B cell (primary cell): Measurements from ENCODE around the gene ASPSCR1. TPM values are rescaled to one million over a fixed set of nuclear protein-coding genes. Genes with fewer than 3 reads are reported as not detected.

Experiments used
- ATAC-seq: fragments of 200-7000 bp; cut with Tn5 transposase; one replicate; pipeline ENCODE4 v1.10.0; 2021; ENCODE audit warnings: low read depth, mild to moderate bottlenecking, moderate number of reproducible peaks, moderate library complexity
- CTCF ChIA-PET: fragments of 350-600 bp; sonication (Branson Sonifier 250); formaldehyde crosslinking; loops from one replicate; lab custom pipeline; 2021; ENCODE audit warnings: antibody characterized with exemption, inconsistent platforms; lab: Charles Lee
- POLR2A ChIA-PET: fragments of 350-600 bp; sonication (Branson Sonifier 250); formaldehyde crosslinking; loops from one replicate; lab custom pipeline; 2021; ENCODE audit warnings: antibody characterized with exemption; lab: Charles Lee
- DNase-seq: peaks from one replicate; pipeline ENCODE4 v3.0.0; 2013
- H2AFZ ChIP-seq: 2 replicates; pipeline ENCODE4 v1.6.1; 2012; ENCODE audit warnings: mild to moderate bottlenecking, low read depth, low read length; ENCODE audit not compliant: insufficient read depth, poor library complexity, severe bottlenecking
- H3K27ac ChIP-seq, 2 donors: 1 replicate in 1 of 2; 2 replicates in 1 of 2; pipeline ENCODE4 v1.5.1; 2012 to 2013; ENCODE audit warnings: low read length in 2 of 2, mild to moderate bottlenecking in 2 of 2, moderate library complexity in 1 of 2
- H3K27me3 ChIP-seq, 4 experiments: fragments of 200-600 bp in 1 of 4; sonication (generic) in 1 of 4; replicated peaks in 1 of 4; 1 replicate in 2 of 4; 2 replicates in 2 of 4; pipeline versions ENCODE4 v1.6.1 to v1.7.0; 2013 to 2016; ENCODE audit warnings: low read length in 3 of 4, mild to moderate bottlenecking in 2 of 4, mixed read lengths in 1 of 4, moderate library complexity in 1 of 4; ENCODE audit not compliant: insufficient read depth in 4 of 4, control insufficient read depth in 3 of 4; ENCODE audit errors: control extremely low read depth in 1 of 4
- H3K36me3 ChIP-seq, 2 experiments: replicated peaks in 1 of 2; 1 replicate in 1 of 2; 2 replicates in 1 of 2; pipeline versions ENCODE4 v1.6.1 to v1.7.1; 2013; ENCODE audit warnings: low read length in 1 of 2; ENCODE audit not compliant: insufficient read depth in 2 of 2, control insufficient read depth in 1 of 2; ENCODE audit errors: control extremely low read depth in 1 of 2, extremely low read depth in 1 of 2
- H3K4me1 ChIP-seq, 2 donors: fragments of 200-600 bp in 1 of 2; sonication (generic) in 1 of 2; 1 replicate in 1 of 2; 2 replicates in 1 of 2; pipeline versions ENCODE4 v1.5.1 to v1.6.1; 2013 to 2017; ENCODE audit warnings: low read length in 2 of 2; ENCODE audit not compliant: control insufficient read depth in 2 of 2, insufficient read depth in 2 of 2
- H3K4me2 ChIP-seq: replicated peaks from 2 replicates; pipeline ENCODE3; 2012; ENCODE audit warnings: mild to moderate bottlenecking, low read depth, low read length; ENCODE audit not compliant: poor library complexity, severe bottlenecking
- H3K4me3 ChIP-seq, 5 experiments: fragments of 200-600 bp in 1 of 5; sonication (generic) in 1 of 5; 1 replicate in 3 of 5; 2 replicates in 2 of 5; pipeline versions ENCODE4 v1.5.1 to v1.7.0; 2011 to 2016; ENCODE audit warnings: low read length in 4 of 5, mild to moderate bottlenecking in 4 of 5, low read depth in 2 of 5, control low read depth in 1 of 5, moderate library complexity in 1 of 5; ENCODE audit not compliant: insufficient read depth in 1 of 5; ENCODE audit errors: control extremely low read depth in 1 of 5, extremely low read depth in 1 of 5
- H3K79me2 ChIP-seq: fragments of 200-600 bp; sonication (generic); one replicate; pipeline ENCODE4 v1.6.0; 2016; ENCODE audit warnings: low read length; ENCODE audit not compliant: control insufficient read depth, insufficient read depth
- H3K9ac ChIP-seq: fragments of 200-600 bp; sonication (generic); 2 replicates; pipeline ENCODE4 v1.6.1; 2017; ENCODE audit warnings: mild to moderate bottlenecking, low read length, moderate library complexity
- H3K9me3 ChIP-seq, 3 donors: one replicate each; pipeline versions ENCODE4 v1.6.1 to v1.7.1; 2013; ENCODE audit warnings: low read length in 2 of 3; ENCODE audit not compliant: control insufficient read depth in 2 of 3, insufficient read depth in 1 of 3; ENCODE audit errors: control extremely low read depth in 1 of 3
- H4K20me1 ChIP-seq: 2 replicates; pipeline ENCODE4 v1.6.0; 2012; ENCODE audit warnings: mild to moderate bottlenecking, low read length; ENCODE audit not compliant: insufficient read depth, control insufficient read depth, poor library complexity, severe bottlenecking
- H3K27ac Mint-ChIP-seq: one replicate; pipeline ENCODE4 v1.8.0; 2021; ENCODE audit warnings: mixed read lengths
- H3K27me3 Mint-ChIP-seq: one replicate; pipeline ENCODE4 v1.8.0; 2021; ENCODE audit warnings: mixed read lengths
- H3K4me1 Mint-ChIP-seq: one replicate; pipeline ENCODE4 v1.8.0; 2021; ENCODE audit warnings: mixed read lengths
- H3K4me3 Mint-ChIP-seq: one replicate; pipeline ENCODE4 v1.8.0; 2021; ENCODE audit warnings: mixed read lengths
- H3K9me3 Mint-ChIP-seq: one replicate; pipeline ENCODE4 v1.8.0; 2022; ENCODE audit warnings: mixed read lengths; ENCODE audit not compliant: insufficient read depth
- EZH2 ChIP-seq: IDR thresholded peaks from 2 replicates; pipeline ENCODE4 v1.6.1; 2012; ENCODE audit warnings: borderline replicate concordance, low read depth, mild to moderate bottlenecking, moderate library complexity, low read length; ENCODE audit not compliant: insufficient read depth, poor library complexity, severe bottlenecking
- WGBS: methylation state at CpG from one replicate; pipeline ENCODE4 v1.1.5; 2013; ENCODE audit warnings: missing lambda C conversion rate; ENCODE audit not compliant: insufficient coverage; 5-methylcytosine and 5-hydroxymethylcytosine counted together
- intact Hi-C: fragments of 100-400 bp; cut with micrococcal nuclease; formaldehyde crosslinking; loops from one replicate; pipeline ENCODE4 v1.10.0; 2022
- polyA plus RNA-seq: library from polyadenylated mRNA; depleted of rRNA; stranded (reverse); fragments of >200 nt; gene quantifications from 2 replicates; pipeline ENCODE4 v1.2.3, GENCODE V29; 2012
- total RNA-seq, 2 donors: library from RNA; stranded (reverse); fragments of 120-200 nt in 1 of 2; gene quantifications; 1 replicate in 1 of 2; 2 replicates in 1 of 2; pipeline versions ENCODE4 v1.2.3 to v1.2.4, GENCODE V29; 2013 to 2022
- TF ChIP-seq, protein P1 (sequence below): fragments of 200-600 bp; IDR thresholded peaks from one replicate; pipeline ENCODE4 v1.8.0; 2022; ENCODE audit warnings: antibody characterized with exemption, mild to moderate bottlenecking

Gene ASPSCR1
- total and polyA plus RNA-seq, 2 donors (not counting 1 experiment from before 2014, with no cell fraction given): 34.0 to 46.7 TPM

DNA sequence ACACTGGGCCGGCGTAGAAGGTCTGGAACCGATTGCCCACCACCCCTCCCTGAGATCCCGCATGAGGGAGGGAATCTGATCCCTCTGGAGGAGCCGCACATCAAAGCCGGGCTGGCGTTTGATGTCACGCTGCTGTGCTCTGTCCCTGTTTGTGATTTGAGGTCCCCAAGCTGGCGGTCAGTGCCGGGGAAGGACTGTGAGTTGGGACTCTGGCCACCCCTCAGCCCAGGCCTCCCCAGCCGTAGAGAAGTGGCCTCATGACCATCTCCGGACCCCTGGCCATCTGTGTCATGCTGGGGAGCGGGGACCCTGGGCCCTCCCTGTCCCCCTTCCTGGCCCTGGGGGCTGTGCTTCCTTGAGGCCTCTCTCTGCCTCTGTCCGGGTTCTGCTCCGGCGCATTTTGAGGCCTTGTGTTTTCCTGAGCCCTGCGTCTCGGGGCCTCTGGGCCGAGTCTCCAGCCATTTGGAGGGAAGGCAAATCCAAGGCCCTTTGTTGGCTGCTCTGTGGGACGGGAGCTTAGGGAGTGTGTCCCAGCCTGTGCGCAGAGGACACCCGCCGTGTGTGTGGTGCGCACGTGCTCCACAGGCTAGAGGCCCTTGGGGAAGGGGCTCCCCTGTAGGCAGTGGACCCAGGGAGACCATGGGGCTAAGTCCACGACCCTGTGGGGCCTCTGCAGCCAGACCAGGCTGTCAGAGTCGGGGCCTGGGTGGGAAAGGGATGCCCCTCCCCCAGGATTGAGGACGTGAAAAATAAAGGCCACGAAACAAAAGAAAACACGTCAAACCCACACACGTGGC, 15.1 kb downstream of the ASPSCR1 start:
- Histone ChIP-seq H3K27me3 (no peaks in the 10 kb centered on the region), H3K9me3 (no peaks in the 10 kb centered on the region), H3K27ac (no peak overlapping the region), H2AFZ (no peak overlapping the region), H3K4me2 (no peak overlapping the region), H3K9ac (no peak overlapping the region), H3K36me3 (peaks cover 0 to 2% of the 10 kb centered on the region in 2 experiments), H3K4me1 (no peaks in the 10 kb centered on the region), H3K4me3 (no peak overlapping the region), H4K20me1 (peaks cover 20% of the 10 kb centered on the region), H3K79me2 (peaks cover 29% of the 10 kb centered on the region)
- POLR2A ChIA-PET: no interaction called here
- CTCF ChIA-PET: no interaction called here
- intact Hi-C loops: no loop called here
- TF ChIP-seq, protein P1, sequence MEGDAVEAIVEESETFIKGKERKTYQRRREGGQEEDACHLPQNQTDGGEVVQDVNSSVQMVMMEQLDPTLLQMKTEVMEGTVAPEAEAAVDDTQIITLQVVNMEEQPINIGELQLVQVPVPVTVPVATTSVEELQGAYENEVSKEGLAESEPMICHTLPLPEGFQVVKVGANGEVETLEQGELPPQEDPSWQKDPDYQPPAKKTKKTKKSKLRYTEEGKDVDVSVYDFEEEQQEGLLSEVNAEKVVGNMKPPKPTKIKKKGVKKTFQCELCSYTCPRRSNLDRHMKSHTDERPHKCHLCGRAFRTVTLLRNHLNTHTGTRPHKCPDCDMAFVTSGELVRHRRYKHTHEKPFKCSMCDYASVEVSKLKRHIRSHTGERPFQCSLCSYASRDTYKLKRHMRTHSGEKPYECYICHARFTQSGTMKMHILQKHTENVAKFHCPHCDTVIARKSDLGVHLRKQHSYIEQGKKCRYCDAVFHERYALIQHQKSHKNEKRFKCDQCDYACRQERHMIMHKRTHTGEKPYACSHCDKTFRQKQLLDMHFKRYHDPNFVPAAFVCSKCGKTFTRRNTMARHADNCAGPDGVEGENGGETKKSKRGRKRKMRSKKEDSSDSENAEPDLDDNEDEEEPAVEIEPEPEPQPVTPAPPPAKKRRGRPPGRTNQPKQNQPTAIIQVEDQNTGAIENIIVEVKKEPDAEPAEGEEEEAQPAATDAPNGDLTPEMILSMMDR: no peak
- no peak for TF ChIP-seq EZH2
- no peak for ATAC-seq
- no peak overlapping the region for H3K4me3 Mint-ChIP-seq
- no peak overlapping the region for H3K27ac Mint-ChIP-seq
- H3K27me3 Mint-ChIP-seq: no peaks in the 10 kb centered on the region
- DNase-seq: no peak
- 97% methylated on average over 31 of the region's 31 CpGs for WGBS
- H3K4me1 Mint-ChIP-seq: peaks cover 3% of the 10 kb centered on the region
- no peaks in the 10 kb centered on the region for H3K9me3 Mint-ChIP-seq
